Anterior cingulate cortex (tissue), 58 donors: ENCODE results near the gene SDK1.
"Not testable (repeated sequence)": the region's sequence is repeated elsewhere in the genome, so short reads cannot be mapped to it uniquely, and the experiment has no call there.

Experiments
- DNase-seq, 58 donors: peaks; one replicate each; lab custom pipeline; 2025; lab: John Stamatoyannopoulos, UW

The SDK1 gene

GRCh38 chr7:3696113-3696512 lies 395.1 kb downstream of the SDK1 start:
- DNase-seq: no peak

- no peak for DNase-seq
Observed at GRCh38 chr7:3697472-3697871, 396.4 kb downstream of the SDK1 start.

GRCh38 chr7:3705258-3705657 lies 404.2 kb downstream of the SDK1 start:
- DNase-seq: no peak

- DNase-seq: not testable (repeated sequence)
Observed at GRCh38 chr7:3706091-3706490, 405.0 kb downstream of the SDK1 start.

- DNase-seq: no peak
Observed at GRCh38 chr7:3710122-3710521, 409.1 kb downstream of the SDK1 start.

- DNase-seq: no peak
Observed at GRCh38 chr7:3710531-3710930, 409.5 kb downstream of the SDK1 start.

- DNase-seq: no peak
Observed at GRCh38 chr7:3712841-3713240, 411.8 kb downstream of the SDK1 start.

- DNase-seq: peak in 1 of 58 donors; percentile 5
Observed at GRCh38 chr7:3721422-3721821, 420.4 kb downstream of the SDK1 start.

GRCh38 chr7:3722396-3722922 lies 421.4 kb downstream of the SDK1 start:
- DNase-seq: peak in 20 of 58 donors; percentile 0 to 40 (median 14)

- DNase-seq: no peak
Observed at GRCh38 chr7:3725155-3726059, 424.4 kb downstream of the SDK1 start.

GRCh38 chr7:3730276-3730675 lies 429.2 kb downstream of the SDK1 start:
- DNase-seq: peak in 11 of 58 donors; percentile 1 to 39 (median 9)

GRCh38 chr7:3732395-3733005 lies 431.4 kb downstream of the SDK1 start:
- no peak for DNase-seq

- no peak for DNase-seq
Observed at GRCh38 chr7:3733541-3734140, 432.6 kb downstream of the SDK1 start.

- DNase-seq: no peak
Observed at GRCh38 chr7:3738964-3739363, 437.9 kb downstream of the SDK1 start.

- no peak for DNase-seq
Observed at GRCh38 chr7:3739983-3740382, 438.9 kb downstream of the SDK1 start.

- DNase-seq: no peak
Observed at GRCh38 chr7:3747467-3747866, 446.4 kb downstream of the SDK1 start.

GRCh38 chr7:3748389-3748788 lies 447.3 kb downstream of the SDK1 start:
- DNase-seq: no peak

- no peak for DNase-seq
Observed at GRCh38 chr7:3753868-3754267, 452.8 kb downstream of the SDK1 start.

GRCh38 chr7:3754493-3755341 lies 453.7 kb downstream of the SDK1 start:
- DNase-seq: peak in 54 of 58 donors; percentile 4 to 82 (median 63)

- not testable (repeated sequence) for DNase-seq
Observed at GRCh38 chr7:3755778-3756453, 454.9 kb downstream of the SDK1 start.
